SK-N-SH (cell line): Measurements from ENCODE around the gene MON1A. TPM values are rescaled to one million over a fixed set of nuclear protein-coding genes. Genes with fewer than 3 reads are reported as not detected.
A peak's percentile ranks its signal among the peaks of the same experiment; 100 is the strongest.

Experiments
- CTCF ChIA-PET: fragments of 300-600, 350-600 bp; formaldehyde crosslinking; extraction: SDS; loops from one replicate; lab custom pipeline; 2021; lab: Yijun Ruan, JAX
- POLR2A ChIA-PET: fragments of 350-600 bp; sonication (Branson Sonifier 250); formaldehyde crosslinking; extraction: SDS; loops from one replicate; lab custom pipeline; 2020; ENCODE audit warnings: antibody characterized with exemption, inconsistent platforms; lab: Yijun Ruan, JAX
- DNase-seq: peaks from one replicate; pipeline ENCODE4 v3.0.0; 2012
- H2AFZ ChIP-seq: fragments of 200-600 bp; sonication (generic); 2 replicates; pipeline ENCODE4 v1.8.1; 2016; ENCODE audit warnings: antibody characterized with exemption, mild to moderate bottlenecking, low read depth
- H3F3A ChIP-seq: fragments of 200-600 bp; sonication (generic); replicated peaks from 2 replicates; pipeline ENCODE3; 2016; ENCODE audit warnings: antibody characterized with exemption, mild to moderate bottlenecking; ENCODE audit not compliant: insufficient read depth
- H3K27ac ChIP-seq, 2 experiments: fragments of 200-500 bp in 1 of 2; fragments of 200-600 bp in 1 of 2; sonication (Bioruptor generic) in 1 of 2; sonication (generic), shearing (Covaris generic) in 1 of 2; 2 replicates each; pipeline versions ENCODE4 v1.5.1 to v1.6.1; 2014 to 2016; ENCODE audit warnings: low read depth in 2 of 2, inconsistent platforms in 1 of 2, low read length in 1 of 2, mild to moderate bottlenecking in 1 of 2, mixed read lengths in 1 of 2
- H3K27me3 ChIP-seq: fragments of 200-600 bp; sonication (generic), shearing (Covaris generic); 2 replicates; pipeline ENCODE4 v1.6.1; 2016; ENCODE audit warnings: mixed run types; ENCODE audit not compliant: insufficient read depth
- H3K36me3 ChIP-seq, 2 experiments: fragments of 200-500 bp in 1 of 2; fragments of 200-600 bp in 1 of 2; sonication (Bioruptor generic) in 1 of 2; sonication (generic) in 1 of 2; replicated peaks in 1 of 2; 2 replicates each; pipeline versions ENCODE3 to v1.5.1; 2014 to 2016; ENCODE audit warnings: low read length in 1 of 2, mild to moderate bottlenecking in 1 of 2; ENCODE audit not compliant: insufficient read depth in 2 of 2, control insufficient read depth in 1 of 2
- H3K4me1 ChIP-seq, 2 experiments: fragments of 200-500 bp in 1 of 2; fragments of 200-600 bp in 1 of 2; sonication (Bioruptor generic) in 1 of 2; sonication (generic), shearing (Covaris generic) in 1 of 2; 2 replicates each; pipeline versions ENCODE4 v1.5.1 to v1.6.1; 2014 to 2016; ENCODE audit warnings: low read depth in 1 of 2, low read length in 1 of 2, mixed run types in 1 of 2; ENCODE audit not compliant: insufficient read depth in 2 of 2, control insufficient read depth in 1 of 2
- H3K4me2 ChIP-seq: fragments of 200-600 bp; sonication (generic), shearing (Covaris generic); 2 replicates; pipeline ENCODE4 v1.6.1; 2017; ENCODE audit warnings: mixed run types
- H3K4me3 ChIP-seq, 2 experiments: fragments of 200-500 bp in 1 of 2; fragments of 200-600 bp in 1 of 2; sonication (Bioruptor generic) in 1 of 2; sonication (generic), shearing (Covaris generic) in 1 of 2; 2 replicates each; pipeline versions ENCODE4 v1.5.1 to v1.8.1; 2014 to 2016; ENCODE audit warnings: low read depth in 2 of 2, inconsistent platforms in 1 of 2, low read length in 1 of 2, mild to moderate bottlenecking in 1 of 2, mixed read lengths in 1 of 2, moderate library complexity in 1 of 2
- H3K79me2 ChIP-seq: fragments of 200-600 bp; sonication (generic); 2 replicates; pipeline ENCODE4 v1.8.1; 2017; ENCODE audit warnings: mild to moderate bottlenecking; ENCODE audit not compliant: insufficient read depth
- H3K9ac ChIP-seq: fragments of 200-600 bp; sonication (generic); 2 replicates; pipeline ENCODE4 v1.6.1; 2017; ENCODE audit warnings: mixed run types
- H3K9me2 ChIP-seq: fragments of 200-600 bp; sonication (generic); 2 replicates; pipeline ENCODE4 v1.6.1; 2017; ENCODE audit warnings: mixed run types
- H3K9me3 ChIP-seq: fragments of 200-600 bp; sonication (generic); 2 replicates; pipeline ENCODE4 v1.6.1; 2017; ENCODE audit warnings: mixed run types, mild to moderate bottlenecking, moderate library complexity
- H4K20me1 ChIP-seq: fragments of 200-600 bp; sonication (generic); 2 replicates; pipeline ENCODE4 v1.6.1; 2017; ENCODE audit warnings: mild to moderate bottlenecking, mixed run types; ENCODE audit not compliant: insufficient read depth
- EP300 ChIP-seq, 2 experiments: IDR thresholded peaks; 2 replicates each; pipeline versions ENCODE4 v1.4.0 to v1.6.1; 2012; ENCODE audit warnings: borderline replicate concordance in 1 of 2, low read depth in 1 of 2, low read length in 1 of 2
- FOXM1 ChIP-seq: IDR thresholded peaks from 2 replicates; pipeline ENCODE4 v1.4.0; 2012; ENCODE audit warnings: low read depth, mild to moderate bottlenecking
- JUND ChIP-seq: IDR thresholded peaks from 2 replicates; pipeline ENCODE4 v1.4.0; 2012
- MEF2A ChIP-seq: IDR thresholded peaks from 2 replicates; pipeline ENCODE4 v1.4.0; 2012; ENCODE audit warnings: low read depth, borderline replicate concordance
- MXI1 ChIP-seq: IDR thresholded peaks from 2 replicates; pipeline ENCODE4 v1.6.1; 2012; ENCODE audit warnings: mild to moderate bottlenecking, low read depth, low read length, improper control_type of control experiment
- NRF1 ChIP-seq: IDR thresholded peaks from 2 replicates; pipeline ENCODE4 v1.6.1; 2012; ENCODE audit warnings: low read depth, mild to moderate bottlenecking, low read length
- RCOR1 ChIP-seq: fragments of 150-350 bp; IDR thresholded peaks from 2 replicates; pipeline ENCODE4 v1.6.1; 2017; ENCODE audit warnings: antibody characterized with exemption, low read length
- RXRA ChIP-seq: IDR thresholded peaks from 2 replicates; pipeline ENCODE4 v1.4.0; 2012; ENCODE audit warnings: low read depth, mild to moderate bottlenecking, borderline replicate concordance
- SIN3A ChIP-seq: IDR thresholded peaks from 2 replicates; pipeline ENCODE4 v1.6.1; 2012; ENCODE audit warnings: low read depth, mild to moderate bottlenecking, low read length, moderate library complexity, borderline replicate concordance
- TCF12 ChIP-seq: IDR thresholded peaks from 2 replicates; pipeline ENCODE4 v1.4.0; 2012
- WGBS: methylation state at CpG from one replicate; pipeline ENCODE4 v1.1.6; 2017; ENCODE audit warnings: low lambda C conversion rate; 5-methylcytosine and 5-hydroxymethylcytosine counted together
- polyA plus RNA-seq, 3 experiments: library from polyadenylated mRNA; depleted of rRNA; stranded (reverse); fragments of >200 nt; gene quantifications; 2 replicates each; pipeline ENCODE4 v1.2.3, GENCODE V29; 2012
- TF ChIP-seq, protein P1 (sequence below): fragments of 150-350 bp; IDR thresholded peaks from 2 replicates; pipeline ENCODE4 v1.6.1; 2017; ENCODE audit warnings: antibody characterized with exemption, low read length, low read depth, borderline replicate concordance
- TF ChIP-seq, protein P2 (sequence below): IDR thresholded peaks from 2 replicates; pipeline ENCODE4 v1.6.1; 2012; ENCODE audit warnings: mild to moderate bottlenecking, low read depth, low read length, moderate library complexity
- TF ChIP-seq, protein P3 (sequence below): IDR thresholded peaks from 2 replicates; pipeline ENCODE4 v1.4.0; 2012; ENCODE audit warnings: low read depth, borderline replicate concordance
- TF ChIP-seq, protein P4 (sequence below): IDR thresholded peaks from 2 replicates; pipeline ENCODE4; 2012
- TF ChIP-seq, protein P5 (sequence below): IDR thresholded peaks from 2 replicates; pipeline ENCODE4 v1.4.0; 2012; ENCODE audit warnings: low read depth
- TF ChIP-seq, protein P6 (sequence below): fragments of 200-600 bp; sonication (generic); IDR thresholded peaks from 2 replicates; pipeline ENCODE4 v1.6.1; 2017; ENCODE audit warnings: antibody characterized with exemption, mild to moderate bottlenecking, moderate library complexity

Gene MON1A
- polyA plus RNA-seq, 1 of the 3 experiments (the other 2 are of a cell fraction): 12.0 TPM

DNA sequence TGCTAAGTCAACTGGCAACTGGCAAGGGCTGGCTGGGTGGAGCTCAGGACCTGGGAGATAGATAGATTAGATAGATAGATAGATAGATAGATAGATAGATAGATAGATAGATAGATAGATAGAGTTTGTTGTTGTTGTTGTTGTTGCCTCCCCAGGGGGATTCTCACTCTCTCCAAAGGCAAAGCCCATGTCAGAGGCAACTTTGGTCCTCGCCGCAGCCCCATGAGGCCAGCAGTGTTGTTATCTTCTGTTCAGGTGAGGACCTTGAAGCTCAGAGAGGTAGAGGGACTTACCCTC is 18.5 kb downstream of the MON1A start (continued):
- TF ChIP-seq, protein P1, sequence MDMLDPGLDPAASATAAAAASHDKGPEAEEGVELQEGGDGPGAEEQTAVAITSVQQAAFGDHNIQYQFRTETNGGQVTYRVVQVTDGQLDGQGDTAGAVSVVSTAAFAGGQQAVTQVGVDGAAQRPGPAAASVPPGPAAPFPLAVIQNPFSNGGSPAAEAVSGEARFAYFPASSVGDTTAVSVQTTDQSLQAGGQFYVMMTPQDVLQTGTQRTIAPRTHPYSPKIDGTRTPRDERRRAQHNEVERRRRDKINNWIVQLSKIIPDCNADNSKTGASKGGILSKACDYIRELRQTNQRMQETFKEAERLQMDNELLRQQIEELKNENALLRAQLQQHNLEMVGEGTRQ: no peak
- no peak for TF ChIP-seq FOXM1
- TF ChIP-seq, protein P2, sequence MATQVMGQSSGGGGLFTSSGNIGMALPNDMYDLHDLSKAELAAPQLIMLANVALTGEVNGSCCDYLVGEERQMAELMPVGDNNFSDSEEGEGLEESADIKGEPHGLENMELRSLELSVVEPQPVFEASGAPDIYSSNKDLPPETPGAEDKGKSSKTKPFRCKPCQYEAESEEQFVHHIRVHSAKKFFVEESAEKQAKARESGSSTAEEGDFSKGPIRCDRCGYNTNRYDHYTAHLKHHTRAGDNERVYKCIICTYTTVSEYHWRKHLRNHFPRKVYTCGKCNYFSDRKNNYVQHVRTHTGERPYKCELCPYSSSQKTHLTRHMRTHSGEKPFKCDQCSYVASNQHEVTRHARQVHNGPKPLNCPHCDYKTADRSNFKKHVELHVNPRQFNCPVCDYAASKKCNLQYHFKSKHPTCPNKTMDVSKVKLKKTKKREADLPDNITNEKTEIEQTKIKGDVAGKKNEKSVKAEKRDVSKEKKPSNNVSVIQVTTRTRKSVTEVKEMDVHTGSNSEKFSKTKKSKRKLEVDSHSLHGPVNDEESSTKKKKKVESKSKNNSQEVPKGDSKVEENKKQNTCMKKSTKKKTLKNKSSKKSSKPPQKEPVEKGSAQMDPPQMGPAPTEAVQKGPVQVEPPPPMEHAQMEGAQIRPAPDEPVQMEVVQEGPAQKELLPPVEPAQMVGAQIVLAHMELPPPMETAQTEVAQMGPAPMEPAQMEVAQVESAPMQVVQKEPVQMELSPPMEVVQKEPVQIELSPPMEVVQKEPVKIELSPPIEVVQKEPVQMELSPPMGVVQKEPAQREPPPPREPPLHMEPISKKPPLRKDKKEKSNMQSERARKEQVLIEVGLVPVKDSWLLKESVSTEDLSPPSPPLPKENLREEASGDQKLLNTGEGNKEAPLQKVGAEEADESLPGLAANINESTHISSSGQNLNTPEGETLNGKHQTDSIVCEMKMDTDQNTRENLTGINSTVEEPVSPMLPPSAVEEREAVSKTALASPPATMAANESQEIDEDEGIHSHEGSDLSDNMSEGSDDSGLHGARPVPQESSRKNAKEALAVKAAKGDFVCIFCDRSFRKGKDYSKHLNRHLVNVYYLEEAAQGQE: no peak

DNA sequence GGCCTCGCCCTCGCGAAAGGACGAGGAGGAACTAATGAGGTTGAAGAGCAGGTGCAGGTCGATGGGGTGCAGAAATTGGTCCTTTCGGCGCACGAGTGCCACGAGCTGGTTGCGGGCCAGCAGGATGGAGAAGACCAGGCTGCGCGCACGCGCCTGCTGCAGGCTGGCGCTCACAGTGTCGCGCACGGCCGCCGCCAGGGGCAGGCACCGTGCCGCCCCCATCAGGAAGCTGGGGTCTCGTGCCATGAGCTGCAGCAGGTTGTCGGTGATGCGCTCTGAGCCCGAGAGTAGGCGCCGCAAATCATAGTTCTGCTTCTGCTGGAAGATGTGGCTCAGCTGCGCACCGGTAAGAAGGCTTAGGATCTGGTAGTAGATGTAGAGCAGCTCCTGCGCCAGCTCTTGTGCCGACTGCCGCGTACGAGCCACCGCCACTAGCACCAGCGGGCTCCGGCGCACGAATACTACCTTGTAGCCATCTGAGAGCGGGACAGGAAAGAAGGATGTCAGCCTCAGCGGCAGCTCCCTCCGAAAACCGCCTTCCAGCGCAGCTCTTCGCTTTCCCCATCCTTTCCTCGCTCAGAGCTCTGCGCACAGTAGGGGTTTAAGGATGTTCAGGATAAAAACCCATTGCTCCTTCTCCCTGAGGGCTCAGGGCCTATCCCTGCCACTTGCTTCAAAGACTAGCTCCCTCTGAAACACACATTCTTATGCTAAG is 19.0 kb downstream of the MON1A start:
- H3K36me3 ChIP-seq: peaks cover 0 to 7% of the 10 kb centered on the region in 2 experiments
- no peaks in the 10 kb centered on the region for H4K20me1 ChIP-seq
- no peaks in the 10 kb centered on the region for H3K79me2 ChIP-seq
- no peaks in the 10 kb centered on the region for H3K9me3 ChIP-seq
- no peak overlapping the region for H3K9ac ChIP-seq
- CTCF ChIA-PET: interaction anchor here (0.9 to 1.8 kb wide), 3 partner anchors 19 to 108 kb away, joined by 4 to 6 read pairs (median 5); partner anchors contain the start of genes INKA1 and MON1A
- no peak overlapping the region for H2AFZ ChIP-seq
- H3K27ac ChIP-seq: no peak overlapping the region
- POLR2A ChIA-PET: no interaction called here
- no peaks in the 10 kb centered on the region for H3K27me3 ChIP-seq
- H3K4me3 ChIP-seq: no peak overlapping the region
- DNase-seq: peak; percentile 14
- H3K4me1 ChIP-seq: peaks cover 0 to 3% of the 10 kb centered on the region in 2 experiments; a peak in 1 of 4 replicates
- H3F3A ChIP-seq: no peaks in the 10 kb centered on the region
- H3K9me2 ChIP-seq: no peaks in the 10 kb centered on the region
- 96% methylated on average over 29 of the region's 48 CpGs for WGBS
- H3K4me2 ChIP-seq: no peak overlapping the region
- TF ChIP-seq, protein P2: no peak
- no peak for TF ChIP-seq RCOR1
- TF ChIP-seq NRF1: no peak
- TF ChIP-seq, protein P3, sequence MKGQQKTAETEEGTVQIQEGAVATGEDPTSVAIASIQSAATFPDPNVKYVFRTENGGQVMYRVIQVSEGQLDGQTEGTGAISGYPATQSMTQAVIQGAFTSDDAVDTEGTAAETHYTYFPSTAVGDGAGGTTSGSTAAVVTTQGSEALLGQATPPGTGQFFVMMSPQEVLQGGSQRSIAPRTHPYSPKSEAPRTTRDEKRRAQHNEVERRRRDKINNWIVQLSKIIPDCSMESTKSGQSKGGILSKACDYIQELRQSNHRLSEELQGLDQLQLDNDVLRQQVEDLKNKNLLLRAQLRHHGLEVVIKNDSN: no peak
- TF ChIP-seq, protein P1: no peak
- no peak for TF ChIP-seq JUND
- TF ChIP-seq MXI1: no peak
- TF ChIP-seq, protein P4, sequence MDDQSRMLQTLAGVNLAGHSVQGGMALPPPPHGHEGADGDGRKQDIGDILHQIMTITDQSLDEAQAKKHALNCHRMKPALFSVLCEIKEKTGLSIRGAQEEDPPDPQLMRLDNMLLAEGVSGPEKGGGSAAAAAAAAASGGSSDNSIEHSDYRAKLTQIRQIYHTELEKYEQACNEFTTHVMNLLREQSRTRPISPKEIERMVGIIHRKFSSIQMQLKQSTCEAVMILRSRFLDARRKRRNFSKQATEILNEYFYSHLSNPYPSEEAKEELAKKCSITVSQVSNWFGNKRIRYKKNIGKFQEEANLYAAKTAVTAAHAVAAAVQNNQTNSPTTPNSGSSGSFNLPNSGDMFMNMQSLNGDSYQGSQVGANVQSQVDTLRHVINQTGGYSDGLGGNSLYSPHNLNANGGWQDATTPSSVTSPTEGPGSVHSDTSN: no peak
- no peak for TF ChIP-seq RXRA
- TF ChIP-seq SIN3A: no peak
- TF ChIP-seq EP300 (IDR thresholded peaks at IDR 0.05; ENCODE audit: borderline replicate concordance in 1 of 2, low read depth in 1 of 2, low read length in 1 of 2): no peak
- TF ChIP-seq, protein P5, sequence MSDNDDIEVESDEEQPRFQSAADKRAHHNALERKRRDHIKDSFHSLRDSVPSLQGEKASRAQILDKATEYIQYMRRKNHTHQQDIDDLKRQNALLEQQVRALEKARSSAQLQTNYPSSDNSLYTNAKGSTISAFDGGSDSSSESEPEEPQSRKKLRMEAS: no peak
- TF ChIP-seq, protein P6, sequence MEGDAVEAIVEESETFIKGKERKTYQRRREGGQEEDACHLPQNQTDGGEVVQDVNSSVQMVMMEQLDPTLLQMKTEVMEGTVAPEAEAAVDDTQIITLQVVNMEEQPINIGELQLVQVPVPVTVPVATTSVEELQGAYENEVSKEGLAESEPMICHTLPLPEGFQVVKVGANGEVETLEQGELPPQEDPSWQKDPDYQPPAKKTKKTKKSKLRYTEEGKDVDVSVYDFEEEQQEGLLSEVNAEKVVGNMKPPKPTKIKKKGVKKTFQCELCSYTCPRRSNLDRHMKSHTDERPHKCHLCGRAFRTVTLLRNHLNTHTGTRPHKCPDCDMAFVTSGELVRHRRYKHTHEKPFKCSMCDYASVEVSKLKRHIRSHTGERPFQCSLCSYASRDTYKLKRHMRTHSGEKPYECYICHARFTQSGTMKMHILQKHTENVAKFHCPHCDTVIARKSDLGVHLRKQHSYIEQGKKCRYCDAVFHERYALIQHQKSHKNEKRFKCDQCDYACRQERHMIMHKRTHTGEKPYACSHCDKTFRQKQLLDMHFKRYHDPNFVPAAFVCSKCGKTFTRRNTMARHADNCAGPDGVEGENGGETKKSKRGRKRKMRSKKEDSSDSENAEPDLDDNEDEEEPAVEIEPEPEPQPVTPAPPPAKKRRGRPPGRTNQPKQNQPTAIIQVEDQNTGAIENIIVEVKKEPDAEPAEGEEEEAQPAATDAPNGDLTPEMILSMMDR: no peak
- TF ChIP-seq MEF2A: no peak
- no peak for TF ChIP-seq TCF12
